NT2/D1 (cell line): ENCODE data around the gene PDE1C.
"Not testable (repeated sequence)": the region's sequence is repeated elsewhere in the genome, so short reads cannot be mapped to it uniquely, and the experiment has no call there.

Source experiments
- DNase-seq: peaks from one replicate; pipeline ENCODE4 v3.0.0-alpha.2; 2011; ENCODE audit warnings: low read depth, low spot score
- H3K27me3 ChIP-seq: 2 replicates; pipeline ENCODE4 v1.6.0; 2011; ENCODE audit warnings: mild to moderate bottlenecking; ENCODE audit not compliant: insufficient read length, insufficient read depth
- H3K36me3 ChIP-seq: 2 replicates; pipeline ENCODE4 v1.6.1; 2011; ENCODE audit warnings: mild to moderate bottlenecking, low read length, mixed read lengths; ENCODE audit not compliant: insufficient read depth, insufficient read length
- H3K4me1 ChIP-seq: 2 replicates; pipeline ENCODE4 v1.5.1; 2011; ENCODE audit not compliant: insufficient read depth, insufficient read length
- H3K4me3 ChIP-seq: 2 replicates; pipeline ENCODE4 v1.5.1; 2011; ENCODE audit warnings: low read depth; ENCODE audit not compliant: insufficient read length
- H3K9ac ChIP-seq: 2 replicates; pipeline ENCODE4 v1.6.0; 2011; ENCODE audit warnings: low read depth; ENCODE audit not compliant: insufficient read length
- H3K9me3 ChIP-seq: 2 replicates; pipeline ENCODE4 v1.5.1; 2011; ENCODE audit warnings: mild to moderate bottlenecking, low read length; ENCODE audit not compliant: insufficient read depth
- SUZ12 ChIP-seq: IDR thresholded peaks from 2 replicates; pipeline ENCODE4 v1.6.1; 2011; ENCODE audit not compliant: insufficient read length, insufficient read depth; ENCODE audit errors: extremely low read depth
- YY1 ChIP-seq: IDR thresholded peaks from 2 replicates; pipeline ENCODE4 v1.6.1; 2011; ENCODE audit not compliant: insufficient read length, insufficient read depth
- ZNF274 ChIP-seq: IDR thresholded peaks from 2 replicates; pipeline ENCODE4 v1.6.1; 2011; ENCODE audit warnings: mild to moderate bottlenecking, low read depth, low read length

PDE1C gene

DNA sequence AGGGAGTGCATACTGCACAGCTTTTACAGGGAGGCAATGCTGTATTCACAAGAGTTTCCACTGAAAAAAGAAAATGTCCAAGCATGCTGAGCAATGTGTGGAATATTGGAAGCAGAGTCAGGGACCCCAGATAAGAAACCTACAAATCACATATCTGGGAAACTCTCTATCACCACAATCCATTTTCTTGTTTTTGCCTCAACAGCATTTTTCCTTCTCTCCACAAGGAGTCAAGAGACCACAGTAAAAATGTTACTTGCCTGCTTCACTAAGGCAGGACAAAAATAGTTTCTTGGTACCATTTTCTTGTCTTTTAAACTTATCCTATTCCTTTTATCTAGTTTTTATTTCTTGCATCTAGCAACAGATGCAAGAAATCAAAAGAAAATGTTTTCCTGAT is 19.5 kb upstream of the PDE1C start:
- Histone ChIP-seq H3K4me3 (no peak overlapping the region), H3K27me3 (no peaks in the 10 kb centered on the region), H3K9ac (no peak overlapping the region), H3K36me3 (no peaks in the 10 kb centered on the region), H3K9me3 (no peaks in the 10 kb centered on the region), H3K4me1 (no peaks in the 10 kb centered on the region)
- DNase-seq: no peak
- TF ChIP-seq SUZ12 (no peak), YY1 (no peak), ZNF274 (no peak)

- DNase-seq: no peak
- Histone ChIP-seq H3K4me1 (no peaks in the 10 kb centered on the region), H3K27me3 (no peaks in the 10 kb centered on the region), H3K36me3 (no peaks in the 10 kb centered on the region), H3K9me3 (no peaks in the 10 kb centered on the region), H3K4me3 (no peak overlapping the region), H3K9ac (no peak overlapping the region)
- TF ChIP-seq YY1 (no peak), SUZ12 (no peak), ZNF274 (no peak)
Measured at GRCh38 chr7:32089256-32089655, 19.0 kb upstream of the PDE1C start.

- Histone ChIP-seq H3K4me1 (no peaks in the 10 kb centered on the region), H3K4me3 (no peak overlapping the region), H3K36me3 (no peaks in the 10 kb centered on the region), H3K9me3 (no peaks in the 10 kb centered on the region), H3K27me3 (no peaks in the 10 kb centered on the region), H3K9ac (no peak overlapping the region)
- no peak for DNase-seq
- TF ChIP-seq YY1 (no peak), SUZ12 (no peak), ZNF274 (no peak)
Measured at GRCh38 chr7:32088451-32088881, 18.3 kb upstream of the PDE1C start.

DNA sequence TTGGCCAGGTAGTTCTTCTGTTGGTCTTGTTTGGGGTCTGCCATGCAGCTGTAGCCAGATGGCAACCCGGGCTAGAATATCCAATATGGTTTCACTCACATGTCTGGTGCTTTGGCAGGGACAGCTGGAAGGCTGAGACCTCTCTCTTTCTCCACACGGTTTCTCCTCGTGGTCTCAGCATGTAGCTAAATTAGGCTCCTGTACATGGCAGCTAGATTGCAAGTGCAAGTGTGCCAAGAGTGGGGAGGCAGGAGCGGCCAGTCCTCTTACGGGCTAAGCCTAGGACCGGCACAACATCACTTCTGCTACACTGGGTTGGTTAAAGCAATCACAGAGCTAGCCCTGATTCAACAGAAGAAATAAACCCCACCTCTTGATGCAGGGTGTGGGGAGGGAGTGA is 9.3 kb upstream of the PDE1C start:
- DNase-seq: no peak
- no peak for TF ChIP-seq SUZ12
- no peaks in the 10 kb centered on the region for H3K4me1 ChIP-seq
- H3K36me3 ChIP-seq: no peaks in the 10 kb centered on the region
- H3K4me3 ChIP-seq: no peak overlapping the region
- H3K9ac ChIP-seq: no peak overlapping the region
- H3K27me3 ChIP-seq: peaks cover 4% of the 10 kb centered on the region
- no peaks in the 10 kb centered on the region; the same call in 1 of the 2 replicates for H3K9me3 ChIP-seq

DNA sequence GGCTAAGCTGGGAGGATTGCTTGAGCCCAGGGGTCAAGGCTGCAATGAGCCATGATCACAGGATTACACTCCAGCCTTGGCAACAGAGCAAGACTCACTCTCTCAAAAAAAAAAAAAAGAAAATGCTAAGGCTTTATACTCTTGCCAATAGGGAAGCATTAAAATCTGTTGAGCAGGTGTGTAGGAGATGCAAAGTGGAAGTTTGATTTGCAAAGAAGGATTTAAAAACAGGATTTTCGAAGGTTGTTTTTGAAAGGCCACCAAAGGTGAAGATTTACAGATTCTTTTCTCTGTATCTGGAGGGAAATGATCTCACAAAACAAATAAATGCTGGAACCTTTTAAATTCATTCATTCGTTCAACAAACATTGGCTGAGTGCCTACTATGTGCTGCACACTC is 8.6 kb upstream of the PDE1C start:
- Histone ChIP-seq H3K9me3 (no peaks in the 10 kb centered on the region; the same call in 1 of the 2 replicates), H3K4me3 (no peak overlapping the region), H3K4me1 (no peaks in the 10 kb centered on the region), H3K9ac (no peak overlapping the region), H3K27me3 (peaks cover 6% of the 10 kb centered on the region), H3K36me3 (no peaks in the 10 kb centered on the region)
- no peak for DNase-seq
- TF ChIP-seq SUZ12: no peak
- TF ChIP-seq YY1: no peak
- no peak for TF ChIP-seq ZNF274

DNA sequence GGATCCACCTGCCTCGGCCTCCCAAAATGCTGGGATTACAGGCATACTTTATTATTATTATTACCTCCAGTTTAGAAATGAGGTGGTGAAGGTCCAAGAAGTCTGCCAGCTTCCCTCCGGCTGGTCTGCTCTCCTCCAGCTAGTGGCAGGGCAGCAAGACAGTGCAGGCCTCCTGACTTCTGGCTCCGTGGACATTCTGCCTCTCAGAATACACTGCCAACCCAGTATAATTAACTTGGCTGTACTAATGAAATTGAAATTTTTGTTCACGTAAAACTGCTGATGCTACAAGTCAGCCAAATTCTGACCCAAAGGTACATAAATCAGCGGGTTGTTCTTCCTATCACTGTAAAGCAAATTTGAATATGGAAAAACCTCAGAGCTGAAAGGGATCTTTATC is 7.6 kb upstream of the PDE1C start:
- TF ChIP-seq ZNF274 (no peak), SUZ12 (no peak), YY1 (no peak)
- no peak for DNase-seq
- Histone ChIP-seq H3K36me3 (no peaks in the 10 kb centered on the region), H3K4me3 (no peak overlapping the region), H3K9ac (no peak overlapping the region), H3K9me3 (no peaks in the 10 kb centered on the region; the same call in 1 of the 2 replicates), H3K27me3 (peaks cover 8% of the 10 kb centered on the region), H3K4me1 (no peaks in the 10 kb centered on the region)

- not testable (repeated sequence) for H3K36me3 ChIP-seq, DNase-seq, H3K4me1 ChIP-seq, H3K9me3 ChIP-seq, H3K9ac ChIP-seq, H3K4me3 ChIP-seq
- peaks cover 18% of the 10 kb centered on the region for H3K27me3 ChIP-seq
Measured at GRCh38 chr7:32076802-32077201, 6.6 kb upstream of the PDE1C start.

- no peaks in the 10 kb centered on the region for H3K9me3 ChIP-seq
- DNase-seq: no peak
- no peaks in the 10 kb centered on the region for H3K4me1 ChIP-seq
- no peak overlapping the region for H3K4me3 ChIP-seq
- no peaks in the 10 kb centered on the region for H3K36me3 ChIP-seq
- H3K9ac ChIP-seq: no peak overlapping the region
- peaks cover 30% of the 10 kb centered on the region for H3K27me3 ChIP-seq
- no peak for TF ChIP-seq ZNF274
- TF ChIP-seq SUZ12: no peak
- no peak for TF ChIP-seq YY1
Measured at GRCh38 chr7:32075612-32076011, 5.4 kb upstream of the PDE1C start.
